Transverse colon (tissue), 4 donors: ENCODE results near the gene TMEM214.

Experiments used
- EP300 ChIP-seq: sonication (generic); formaldehyde crosslinking; IDR thresholded peaks from one replicate; pipeline ENCODE4 v1.6.1; 2017; ENCODE audit warnings: antibody characterized with exemption, low read depth
- POLR2A ChIP-seq: fragments of 450-650 bp; IDR thresholded peaks from one replicate; pipeline ENCODE4 v1.6.1; 2016; ENCODE audit warnings: antibody characterized with exemption, mild to moderate bottlenecking, moderate library complexity
- POLR2AphosphoS5 ChIP-seq, 3 donors: sonication (generic); formaldehyde crosslinking; IDR thresholded peaks; one replicate each; pipeline ENCODE4 v1.6.1; 2016; ENCODE audit warnings: antibody characterized with exemption in 3 of 3
- TF ChIP-seq, protein P1 (sequence below), 5 experiments: fragments of 200-600 bp in 3 of 5; fragments of 450-650 bp in 2 of 5; sonication (generic) in 3 of 5; IDR thresholded peaks; 1 replicate in 2 of 5; 2 replicates in 3 of 5; pipeline ENCODE4 v1.5.1; 2016 to 2017; ENCODE audit warnings: antibody characterized with exemption in 5 of 5, inconsistent platforms in 3 of 5, mild to moderate bottlenecking in 2 of 5, moderate library complexity in 1 of 5

DNA sequence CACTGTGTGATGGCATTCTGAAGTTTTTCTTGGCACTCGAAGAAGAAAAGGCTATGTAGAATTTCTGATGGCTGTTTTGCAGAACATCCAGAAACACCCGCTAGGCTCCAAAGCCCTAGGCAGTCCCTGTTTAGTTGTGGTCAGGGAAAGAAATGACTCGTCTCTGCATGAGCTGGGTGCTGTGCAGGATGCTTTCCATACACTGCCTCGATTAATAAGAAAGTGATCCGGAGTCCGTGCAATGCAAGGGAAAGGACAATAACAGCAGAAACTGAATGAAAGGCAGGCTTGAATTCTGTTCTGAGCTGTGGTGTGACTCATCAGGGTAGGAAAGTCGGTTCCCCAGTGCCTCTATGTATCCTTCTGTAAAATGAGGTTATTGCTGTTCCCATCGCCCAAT, 43.6 kb upstream of the TMEM214 start:
- TF ChIP-seq EP300 (no peak), POLR2AphosphoS5 (IDR thresholded peaks at IDR 0.05) (no peak), POLR2A (no peak)
- TF ChIP-seq, protein P1, sequence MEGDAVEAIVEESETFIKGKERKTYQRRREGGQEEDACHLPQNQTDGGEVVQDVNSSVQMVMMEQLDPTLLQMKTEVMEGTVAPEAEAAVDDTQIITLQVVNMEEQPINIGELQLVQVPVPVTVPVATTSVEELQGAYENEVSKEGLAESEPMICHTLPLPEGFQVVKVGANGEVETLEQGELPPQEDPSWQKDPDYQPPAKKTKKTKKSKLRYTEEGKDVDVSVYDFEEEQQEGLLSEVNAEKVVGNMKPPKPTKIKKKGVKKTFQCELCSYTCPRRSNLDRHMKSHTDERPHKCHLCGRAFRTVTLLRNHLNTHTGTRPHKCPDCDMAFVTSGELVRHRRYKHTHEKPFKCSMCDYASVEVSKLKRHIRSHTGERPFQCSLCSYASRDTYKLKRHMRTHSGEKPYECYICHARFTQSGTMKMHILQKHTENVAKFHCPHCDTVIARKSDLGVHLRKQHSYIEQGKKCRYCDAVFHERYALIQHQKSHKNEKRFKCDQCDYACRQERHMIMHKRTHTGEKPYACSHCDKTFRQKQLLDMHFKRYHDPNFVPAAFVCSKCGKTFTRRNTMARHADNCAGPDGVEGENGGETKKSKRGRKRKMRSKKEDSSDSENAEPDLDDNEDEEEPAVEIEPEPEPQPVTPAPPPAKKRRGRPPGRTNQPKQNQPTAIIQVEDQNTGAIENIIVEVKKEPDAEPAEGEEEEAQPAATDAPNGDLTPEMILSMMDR (IDR thresholded peaks at IDR 0.05) = no peak
